Smooth muscle cell (in vitro differentiated cells): ENCODE measurements around the gene GRK6. TPM values are rescaled to one million over a fixed set of nuclear protein-coding genes. Genes with fewer than 3 reads are reported as not detected.

ENCODE experiments used
- DNase-seq: peaks from one replicate; lab custom pipeline; 2025; ENCODE audit not compliant: unreplicated experiment; lab: John Stamatoyannopoulos, UW
- H2AFZ ChIP-seq: fragments of 200-600 bp; sonication (generic); 2 replicates; pipeline ENCODE4 v1.6.0; 2016; ENCODE audit warnings: antibody characterized with exemption, low read depth, mild to moderate bottlenecking
- H3F3A ChIP-seq: fragments of 200-600 bp; sonication (generic); 2 replicates; pipeline ENCODE4 v1.6.0; 2017; ENCODE audit warnings: antibody characterized with exemption, low read depth
- H3K27ac ChIP-seq: fragments of 200-600 bp; sonication (generic); 2 replicates; pipeline ENCODE4 v1.5.1; 2016; ENCODE audit warnings: low read depth, mild to moderate bottlenecking
- H3K27me3 ChIP-seq: fragments of 200-600 bp; sonication (generic); 2 replicates; pipeline ENCODE4 v1.6.1; 2016; ENCODE audit warnings: low read depth, mild to moderate bottlenecking
- H3K36me3 ChIP-seq: fragments of 200-600 bp; sonication (generic); 2 replicates; pipeline ENCODE4 v1.5.1; 2016; ENCODE audit warnings: low read depth
- H3K4me1 ChIP-seq: fragments of 200-600 bp; sonication (generic); 2 replicates; pipeline ENCODE4 v1.5.1; 2016; ENCODE audit warnings: low read depth
- H3K4me2 ChIP-seq: fragments of 200-600 bp; sonication (generic); 2 replicates; pipeline ENCODE4 v1.6.0; 2016; ENCODE audit warnings: mild to moderate bottlenecking
- H3K4me3 ChIP-seq: fragments of 200-600 bp; sonication (generic); 2 replicates; pipeline ENCODE4 v1.5.1; 2016; ENCODE audit warnings: mild to moderate bottlenecking
- H3K79me2 ChIP-seq: fragments of 200-600 bp; sonication (generic); 2 replicates; pipeline ENCODE4 v1.6.0; 2016; ENCODE audit warnings: low read depth, mild to moderate bottlenecking
- H3K9ac ChIP-seq: fragments of 200-600 bp; sonication (generic); 2 replicates; pipeline ENCODE4 v1.6.0; 2016; ENCODE audit warnings: low read depth
- H3K9me3 ChIP-seq: fragments of 200-600 bp; sonication (generic); replicated peaks from 2 replicates; pipeline ENCODE4 v1.5.1; 2016; ENCODE audit warnings: low read depth
- H4K20me1 ChIP-seq: fragments of 200-600 bp; sonication (generic); 2 replicates; pipeline ENCODE4 v1.6.0; 2016; ENCODE audit warnings: low read depth
- whole genome bisulfite sequencing: methylation state at CpG from one replicate; pipeline ENCODE4 v1.1.7; 2016; ENCODE audit warnings: low lambda C conversion rate; 5-methylcytosine and 5-hydroxymethylcytosine counted together
- polyA plus RNA-seq: library from polyadenylated mRNA; unstranded; fragments of >200 nt; fragmentation: Nextera tagmentation; extraction: Ambion mirVana; gene quantifications from 2 replicates; pipeline ENCODE4 v1.2.1, GENCODE V29; 2016
- total RNA-seq: library from RNA; depleted of rRNA; stranded (reverse); fragments of >200 nt; gene quantifications from 2 replicates; pipeline ENCODE4 v1.2.3, GENCODE V29; 2014
- TF ChIP-seq, protein P1 (sequence below): fragments of 200-600 bp; sonication (generic); IDR thresholded peaks from 2 replicates; pipeline ENCODE4 v1.5.1; 2017; ENCODE audit warnings: borderline replicate concordance, mild to moderate bottlenecking, antibody characterized with exemption; ENCODE audit not compliant: insufficient read depth, poor library complexity, severe bottlenecking

GRK6 gene
- total and polyA plus RNA-seq, 2 experiments from 2014 or later: 20.8 to 28.5 TPM

DNA sequence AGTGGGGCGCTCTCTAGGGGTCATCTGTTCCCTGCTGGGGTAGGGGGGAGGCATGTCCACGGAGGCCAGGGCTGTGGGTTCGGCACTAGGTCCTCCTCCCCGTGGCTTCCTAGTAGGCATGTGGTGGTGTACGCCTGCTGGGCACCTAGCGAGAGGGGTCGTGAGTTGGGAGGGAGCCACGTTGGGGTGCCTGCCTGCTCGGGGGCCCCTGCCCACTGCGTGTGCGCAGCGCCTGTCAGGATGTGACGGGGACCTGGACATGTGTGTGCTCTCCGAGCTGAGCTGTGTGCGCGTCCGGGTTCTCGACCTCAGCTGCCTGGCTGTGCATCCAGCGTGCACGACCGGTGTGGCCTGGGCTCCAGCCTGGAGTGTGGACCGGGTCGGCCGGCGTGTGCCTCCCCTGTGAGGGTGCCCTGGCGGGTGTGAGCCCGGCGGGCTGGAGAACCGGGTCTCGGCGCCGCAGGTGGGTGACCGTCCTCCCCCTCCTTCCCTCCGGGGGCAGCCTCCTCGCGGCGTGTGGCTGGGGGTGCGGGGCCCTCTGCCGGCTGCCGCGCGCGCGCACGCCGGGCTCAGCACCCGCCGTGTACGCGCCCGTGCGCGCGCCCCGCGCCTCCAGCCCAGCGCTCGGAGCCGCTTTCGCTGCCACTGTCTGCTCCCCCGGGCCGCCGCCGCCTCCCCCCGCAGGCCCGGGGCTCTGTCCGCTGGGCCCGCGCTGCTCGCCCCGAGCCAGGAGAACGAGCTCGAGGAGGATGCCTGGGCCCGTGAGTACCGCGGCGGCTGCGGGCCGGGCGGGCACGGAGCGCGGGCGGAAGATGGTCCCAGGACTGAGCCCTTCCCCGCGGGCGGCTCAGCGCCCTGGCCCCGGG is 20.0 kb downstream of the GRK6 start, which contains the start of gene PRR7:
TSS of gene PRR7 (plus strand) at position 615 of the 866 bp plus-strand sequence. CDS start 8,254 bp downstream, outside the sequence.
- Histone ChIP-seq H3K27me3 (no peaks in the 10 kb centered on the region), H3K36me3 (no peaks in the 10 kb centered on the region), H4K20me1 (peaks cover 12% of the 10 kb centered on the region), H3K27ac (peak within 1 kb of the TSS; percentile 38), H3K9me3 (no peaks in the 10 kb centered on the region), H2AFZ (no peak within 1 kb of the TSS), H3K79me2 (no peaks in the 10 kb centered on the region), H3K4me3 (peak within 1 kb of the TSS; percentile 85), H3K4me1 (peaks cover 13% of the 10 kb centered on the region), H3F3A (peaks cover 9% of the 10 kb centered on the region), H3K9ac (peak within 1 kb of the TSS; percentile 61), H3K4me2 (peak within 1 kb of the TSS; percentile 97)
- WGBS: 7% methylated on average over 29 of the region's 89 CpGs
- TF ChIP-seq, protein P1, sequence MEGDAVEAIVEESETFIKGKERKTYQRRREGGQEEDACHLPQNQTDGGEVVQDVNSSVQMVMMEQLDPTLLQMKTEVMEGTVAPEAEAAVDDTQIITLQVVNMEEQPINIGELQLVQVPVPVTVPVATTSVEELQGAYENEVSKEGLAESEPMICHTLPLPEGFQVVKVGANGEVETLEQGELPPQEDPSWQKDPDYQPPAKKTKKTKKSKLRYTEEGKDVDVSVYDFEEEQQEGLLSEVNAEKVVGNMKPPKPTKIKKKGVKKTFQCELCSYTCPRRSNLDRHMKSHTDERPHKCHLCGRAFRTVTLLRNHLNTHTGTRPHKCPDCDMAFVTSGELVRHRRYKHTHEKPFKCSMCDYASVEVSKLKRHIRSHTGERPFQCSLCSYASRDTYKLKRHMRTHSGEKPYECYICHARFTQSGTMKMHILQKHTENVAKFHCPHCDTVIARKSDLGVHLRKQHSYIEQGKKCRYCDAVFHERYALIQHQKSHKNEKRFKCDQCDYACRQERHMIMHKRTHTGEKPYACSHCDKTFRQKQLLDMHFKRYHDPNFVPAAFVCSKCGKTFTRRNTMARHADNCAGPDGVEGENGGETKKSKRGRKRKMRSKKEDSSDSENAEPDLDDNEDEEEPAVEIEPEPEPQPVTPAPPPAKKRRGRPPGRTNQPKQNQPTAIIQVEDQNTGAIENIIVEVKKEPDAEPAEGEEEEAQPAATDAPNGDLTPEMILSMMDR: no peak
- no peak for DNase-seq

DNA sequence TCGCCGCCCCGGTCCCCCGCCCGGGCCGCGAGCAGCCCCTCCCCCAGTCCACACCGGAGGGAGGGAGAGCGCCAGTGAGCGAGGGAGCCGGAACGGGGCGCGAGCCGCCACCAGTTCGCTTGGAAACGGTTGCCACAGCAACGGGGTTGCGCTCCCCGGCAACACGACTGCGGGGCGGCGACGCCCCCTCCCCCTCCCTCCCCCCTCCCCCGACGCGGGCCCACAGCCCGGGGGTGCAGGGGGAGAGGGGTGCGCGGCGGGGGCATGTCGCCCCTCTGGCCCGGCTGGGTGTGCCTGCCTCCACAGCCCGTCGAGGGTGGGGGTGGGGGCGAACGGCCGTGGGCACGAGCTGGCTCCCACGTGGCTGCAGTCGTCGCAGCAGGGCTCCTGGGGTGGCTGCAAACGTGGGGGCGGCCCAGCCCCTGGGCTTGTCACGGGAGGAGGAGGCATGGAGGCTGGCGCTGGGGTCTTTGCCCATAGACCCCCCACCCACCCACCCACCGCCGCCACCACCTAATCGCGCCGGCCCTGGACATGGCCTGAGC is 20.7 kb downstream of the GRK6 start:
- Histone ChIP-seq H3K4me2 (peak overlapping the region; percentile 97), H3K27ac (no peak overlapping the region), H3K9ac (peak overlapping the region; percentile 61), H3K27me3 (no peaks in the 10 kb centered on the region), H2AFZ (no peak overlapping the region), H3K4me1 (peaks cover 13% of the 10 kb centered on the region), H3K4me3 (peak overlapping the region; percentile 85), H3K9me3 (no peaks in the 10 kb centered on the region), H3K79me2 (no peaks in the 10 kb centered on the region), H3F3A (peaks cover 9% of the 10 kb centered on the region), H3K36me3 (no peaks in the 10 kb centered on the region), H4K20me1 (peaks cover 12% of the 10 kb centered on the region)
- TF ChIP-seq, protein P1: no peak
- DNase-seq: peak; percentile 58
- WGBS: 2% methylated on average over 11 of the region's 52 CpGs

- no peaks in the 10 kb centered on the region for H3K27me3 ChIP-seq
- peaks cover 13% of the 10 kb centered on the region for H3K4me1 ChIP-seq
- no peak overlapping the region for H3K9ac ChIP-seq
- peak overlapping the region; percentile 85 for H3K4me3 ChIP-seq
- TF ChIP-seq, protein P1: no peak
- peaks cover 9% of the 10 kb centered on the region for H3F3A ChIP-seq
- DNase-seq: peak; percentile 26
- WGBS: 14% methylated on average over 23 of the region's 23 CpGs
- H3K79me2 ChIP-seq: no peaks in the 10 kb centered on the region
- no peaks in the 10 kb centered on the region for H3K36me3 ChIP-seq
- peak overlapping the region; percentile 38 for H3K27ac ChIP-seq
- H3K9me3 ChIP-seq: no peaks in the 10 kb centered on the region
- peaks cover 15% of the 10 kb centered on the region for H4K20me1 ChIP-seq
- H2AFZ ChIP-seq: no peak overlapping the region
- H3K4me2 ChIP-seq: peak overlapping the region; percentile 97
Measured at GRCh38 chr5:177447611-177448243, 21.3 kb downstream of the GRK6 start.
